Epithelial cell of esophagus (primary cell): ENCODE results near the gene RASSF1.

ENCODE experiments used
- DNase-seq: peaks from one replicate; pipeline ENCODE4 v3.0.0; 2010; ENCODE audit warnings: low read depth
- H3K4me3 ChIP-seq: 2 replicates; pipeline ENCODE4 v1.5.1; 2011; ENCODE audit warnings: mild to moderate bottlenecking, low read length, control low read depth
- CTCF ChIP-seq: IDR thresholded peaks from 2 replicates; pipeline ENCODE4 v1.5.1; 2011; ENCODE audit warnings: low read depth, mild to moderate bottlenecking, low read length, control low read depth, inconsistent platforms; ENCODE audit not compliant: insufficient read depth; ENCODE audit errors: missing control alignments

RASSF1 gene

DNA sequence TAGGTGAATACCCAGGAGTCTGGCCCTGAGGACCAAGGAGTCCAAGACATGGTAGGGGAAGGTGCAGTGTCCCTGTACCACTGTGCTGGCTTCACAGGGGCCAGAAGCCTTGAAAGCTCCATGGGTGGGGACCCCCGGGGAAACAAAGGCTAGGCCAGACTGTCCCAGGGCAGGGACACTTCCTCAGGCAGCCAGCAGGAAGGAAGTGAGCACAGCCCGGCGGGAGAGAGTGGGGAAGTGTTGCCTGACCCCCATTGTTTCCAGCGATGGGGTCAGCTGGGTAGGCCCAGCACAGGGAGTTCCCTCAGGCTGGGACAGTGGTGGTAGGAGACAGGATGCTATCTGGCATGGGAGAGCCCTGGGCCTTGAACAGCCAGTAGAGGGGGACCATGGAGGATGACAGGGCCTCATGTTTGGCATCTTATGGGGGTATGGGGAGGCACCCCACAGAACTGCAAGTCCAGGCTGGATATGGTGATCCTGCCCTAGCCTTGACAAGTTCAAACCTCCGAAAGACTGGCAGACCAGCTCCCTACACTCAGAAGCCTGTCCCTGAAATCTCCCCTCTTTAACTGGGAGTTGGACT lies 16.9 kb downstream of the RASSF1 start:
- H3K4me3 ChIP-seq, result no peak overlapping the region
- no peak for DNase-seq
- TF ChIP-seq CTCF, result no peak

- no peak for DNase-seq
- no peak overlapping the region for H3K4me3 ChIP-seq
- no peak for TF ChIP-seq CTCF
Observed at GRCh38 chr3:50323092-50323600, 17.5 kb downstream of the RASSF1 start.

DNA sequence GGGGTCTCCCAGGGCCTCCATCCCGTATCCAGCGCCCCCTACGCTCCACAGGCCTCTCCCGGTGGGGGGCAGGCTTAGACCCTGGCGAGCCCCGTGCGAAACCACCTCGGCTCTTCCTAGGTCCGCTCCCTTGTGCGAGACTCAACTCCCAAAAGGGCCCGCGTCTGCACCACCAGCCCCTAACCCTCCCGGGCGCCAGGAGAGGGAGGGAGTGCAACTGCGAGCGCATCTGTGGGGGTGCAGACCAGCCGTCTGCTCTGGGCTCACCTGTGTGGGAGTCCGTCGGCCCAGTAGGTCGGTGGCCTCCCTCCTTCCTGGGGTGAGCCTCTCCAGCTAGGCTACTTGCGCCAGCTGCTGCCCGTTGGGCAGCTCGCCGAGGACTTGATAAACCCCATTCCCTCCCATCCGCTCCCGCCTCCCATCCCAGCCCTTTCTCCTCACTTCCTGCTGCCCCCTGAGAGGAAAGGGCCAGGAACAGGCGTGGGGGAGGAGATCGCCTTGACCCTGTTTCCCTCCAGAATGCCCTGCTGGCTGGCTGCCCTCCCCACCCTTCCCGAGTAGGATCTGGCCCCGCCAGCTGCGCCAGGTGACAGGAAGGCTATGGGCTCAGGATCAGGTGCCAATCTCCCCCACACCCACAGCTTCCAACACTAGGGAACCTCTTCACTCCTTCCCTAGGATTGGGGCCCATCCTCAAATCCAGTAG lies 18.1 kb downstream of the RASSF1 start, which contains the start of gene HYAL2:
TSS of gene HYAL2 (minus strand) at position 360 of the 706 bp plus-strand sequence. CDS start 2,256 bp downstream, outside the sequence.
- peak within 1 kb of the TSS; percentile 92 for H3K4me3 ChIP-seq

DNA sequence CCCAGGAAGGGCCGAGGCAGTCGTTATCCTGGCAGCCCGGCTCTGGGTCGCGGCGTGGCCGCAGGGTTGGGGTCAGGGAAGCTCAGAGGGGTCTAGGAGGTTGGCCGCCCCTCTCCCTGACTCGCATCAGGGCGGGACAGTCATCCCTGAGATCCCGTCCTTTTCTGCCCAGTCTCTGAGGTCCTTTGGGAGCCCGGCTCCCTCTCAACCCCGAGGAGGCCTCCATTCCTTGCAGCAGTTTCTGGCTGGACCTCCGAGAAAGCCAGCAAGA lies 18.6 kb downstream of the RASSF1 start:
- H3K4me3 ChIP-seq, result peak overlapping the region; percentile 92
- no peak for TF ChIP-seq CTCF
- DNase-seq, result no peak

More for the DNA sequence above, 18.1 kb downstream of the RASSF1 start, which contains the start of gene HYAL2:
- TF ChIP-seq CTCF, result no peak
- DNase-seq, result no peak

- peak overlapping the region; percentile 92 for H3K4me3 ChIP-seq
- peak; percentile 92 for DNase-seq
- peak; percentile 36 for TF ChIP-seq CTCF
Observed at GRCh38 chr3:50321336-50322114, 19.1 kb downstream of the RASSF1 start.

- DNase-seq, result peak; percentile 79
- no peak for TF ChIP-seq CTCF
- H3K4me3 ChIP-seq, result peak overlapping the region; percentile 92
Observed at GRCh38 chr3:50320853-50321335, 19.7 kb downstream of the RASSF1 start.
